HG03095 (cell line): ENCODE data around the gene TKFC.

Experiments used
- ATAC-seq: cut with Tn5 transposase; IDR thresholded peaks from one replicate; pipeline ENCODE4 v1.9.1; 2021; ENCODE audit warnings: moderate library complexity; ENCODE audit not compliant: unreplicated experiment

Gene TKFC

GRCh38 chr11:61332797-61333549 is at the start of gene TKFC, which contains the start of gene DDB1:
Gene TKFC, plus strand, starts transcription at chr11:61333228. Its CDS starts 1,501 bp downstream, at chr11:61334729.
Gene DDB1, minus strand, starts transcription at chr11:61333105. Its CDS starts 137 bp downstream, at chr11:61332968.
- peak; percentile 90 for ATAC-seq

GRCh38 chr11:61283613-61284012 is 49.4 kb upstream of the TKFC start:
- no peak for ATAC-seq

- no peak for ATAC-seq
Observed at GRCh38 chr11:61287338-61287977, 45.6 kb upstream of the TKFC start.

GRCh38 chr11:61290905-61291690 is 41.9 kb upstream of the TKFC start:
- ATAC-seq = no peak

- ATAC-seq = no peak
Observed at GRCh38 chr11:61292356-61292755, 40.7 kb upstream of the TKFC start.

- peak; percentile 29 for ATAC-seq
Observed at GRCh38 chr11:61293867-61294716, 38.9 kb upstream of the TKFC start.

GRCh38 chr11:61294717-61295595 is 38.1 kb upstream of the TKFC start, which contains the start of gene VWCE:
Gene VWCE, minus strand, starts transcription at chr11:61295316. Its CDS starts 279 bp downstream, at chr11:61295037.
- peak; percentile 76 for ATAC-seq

- ATAC-seq = no peak
Observed at GRCh38 chr11:61295596-61295926, 37.5 kb upstream of the TKFC start.

- ATAC-seq = no peak
Observed at GRCh38 chr11:61297341-61297740, 35.7 kb upstream of the TKFC start.

- no peak for ATAC-seq
Observed at GRCh38 chr11:61297746-61298145, 35.3 kb upstream of the TKFC start.

- ATAC-seq = no peak
Observed at GRCh38 chr11:61298663-61299244, 34.3 kb upstream of the TKFC start.

GRCh38 chr11:61302550-61302949 is 30.5 kb upstream of the TKFC start:
- ATAC-seq = no peak

- ATAC-seq = no peak
Observed at GRCh38 chr11:61303725-61304124, 29.3 kb upstream of the TKFC start.

GRCh38 chr11:61305417-61305816 is 27.6 kb upstream of the TKFC start:
- no peak for ATAC-seq

- ATAC-seq = no peak
Observed at GRCh38 chr11:61306221-61306620, 26.8 kb upstream of the TKFC start.

- ATAC-seq = no peak
Observed at GRCh38 chr11:61307354-61307753, 25.7 kb upstream of the TKFC start.

- no peak for ATAC-seq
Observed at GRCh38 chr11:61309141-61309540, 23.9 kb upstream of the TKFC start.

GRCh38 chr11:61309739-61310138 is 23.3 kb upstream of the TKFC start:
- no peak for ATAC-seq

- ATAC-seq = no peak
Observed at GRCh38 chr11:61310749-61311148, 22.3 kb upstream of the TKFC start.
